RCC 7860 (cell line): Measurements from ENCODE around the gene CNTN4.

Experiments used
- DNase-seq: peaks from one replicate; pipeline ENCODE4 v3.0.0-alpha.2; 2015; ENCODE audit warnings: low spot score
- FAIRE-seq: peaks from 2 replicates; lab custom pipeline; 2012; peaks lifted over from hg19 to GRCh38; lab: Jason Lieb, UNC

Gene CNTN4

DNA sequence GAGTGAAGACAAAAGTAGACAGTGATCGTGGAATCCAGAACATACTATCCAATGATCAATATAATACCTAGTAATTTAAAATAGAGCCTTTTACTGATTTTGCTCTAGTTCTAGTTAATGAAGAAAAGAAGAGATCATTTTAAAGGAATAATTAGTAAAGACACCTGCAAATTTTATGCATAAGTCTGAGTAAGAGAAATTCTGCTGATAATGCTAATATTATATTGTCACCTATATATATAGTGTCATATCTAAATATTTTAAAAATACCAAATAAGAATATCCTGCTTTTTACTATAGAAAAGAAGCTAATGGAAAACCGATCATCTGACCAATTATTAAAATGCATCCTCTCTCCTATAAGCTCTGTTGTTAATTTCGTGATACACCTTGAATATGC lies 152.1 kb downstream of the CNTN4 start:
- DNase-seq (no peak), FAIRE-seq (no peak)

DNA sequence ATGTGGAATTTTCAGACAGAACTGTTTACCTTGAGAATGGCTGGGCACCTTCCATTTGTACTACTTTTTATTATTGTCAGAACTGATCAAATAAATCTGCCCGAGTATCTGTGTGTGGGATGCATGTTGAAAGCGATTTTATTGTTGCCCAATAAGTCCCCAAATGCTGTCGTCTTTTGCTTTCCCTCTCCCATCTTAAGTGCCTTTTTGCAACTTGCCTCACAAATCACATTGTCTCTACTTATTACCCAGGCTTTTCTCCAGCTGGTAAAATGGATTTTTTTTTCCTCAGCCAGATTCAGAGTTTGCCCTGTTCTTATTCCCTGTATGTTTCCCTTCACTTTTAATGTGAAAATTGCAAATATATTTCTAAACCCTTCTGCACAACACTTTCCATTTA lies 163.1 kb downstream of the CNTN4 start:
- FAIRE-seq (no peak), DNase-seq (no peak)

DNA sequence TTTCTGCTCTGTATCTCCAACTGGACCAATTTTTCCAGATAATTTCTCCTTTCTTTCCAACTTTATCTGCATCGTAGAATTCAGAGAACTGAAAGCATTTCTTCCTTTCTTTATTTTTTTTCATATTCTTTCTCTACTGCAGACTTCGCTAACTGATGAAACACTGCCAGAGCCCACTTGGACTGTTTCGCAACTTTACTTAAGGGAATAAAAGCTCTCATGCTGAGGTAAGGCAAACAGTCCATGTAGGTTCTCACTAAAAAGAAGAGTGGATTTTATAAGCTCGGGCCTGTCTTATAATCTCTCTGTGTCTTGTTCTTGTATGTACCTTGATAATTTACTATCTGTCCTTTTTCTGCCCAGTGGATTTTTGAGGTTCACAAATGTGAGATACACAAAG lies 163.5 kb downstream of the CNTN4 start:
- FAIRE-seq (no peak), DNase-seq (no peak)

DNA sequence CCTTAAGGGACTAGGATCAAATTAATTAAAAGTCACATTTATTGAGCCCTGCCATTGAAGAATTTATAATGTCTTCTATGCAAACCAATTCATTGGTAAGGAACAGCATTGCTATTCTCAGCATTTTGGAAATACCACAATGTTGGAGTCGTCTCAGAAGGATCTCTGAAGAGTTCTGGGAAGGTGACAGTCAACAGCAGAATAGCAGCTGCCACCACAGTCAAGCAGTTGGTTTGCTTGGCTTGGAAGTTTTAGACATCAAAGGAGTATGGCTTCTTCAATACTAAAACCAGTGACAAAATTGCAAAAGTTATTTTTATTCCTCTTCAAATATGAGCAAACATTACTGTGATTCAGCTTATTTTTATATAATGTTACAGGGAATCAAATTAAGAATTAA lies 167.9 kb downstream of the CNTN4 start:
- FAIRE-seq, result no peak
- no peak for DNase-seq

DNA sequence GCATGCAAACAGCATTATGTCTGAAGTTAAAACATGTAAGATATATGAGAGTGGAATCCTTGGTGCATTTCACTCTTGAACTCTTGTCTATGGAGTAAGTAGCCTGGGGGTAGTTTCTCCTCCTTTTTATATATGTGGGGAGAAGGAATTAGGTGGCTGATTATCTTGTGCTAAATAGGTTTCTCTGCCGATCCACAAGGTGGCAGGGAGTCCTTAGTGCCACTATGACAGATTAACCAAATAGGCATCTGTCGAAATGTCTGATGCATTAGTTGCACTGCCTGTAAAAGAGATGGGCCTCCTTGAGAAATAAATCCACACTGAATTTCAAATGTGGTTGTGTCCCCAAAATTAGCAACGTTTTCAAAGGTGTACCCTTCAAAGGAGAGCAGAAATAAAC lies 170.1 kb downstream of the CNTN4 start:
- DNase-seq (no peak), FAIRE-seq (no peak)

DNA sequence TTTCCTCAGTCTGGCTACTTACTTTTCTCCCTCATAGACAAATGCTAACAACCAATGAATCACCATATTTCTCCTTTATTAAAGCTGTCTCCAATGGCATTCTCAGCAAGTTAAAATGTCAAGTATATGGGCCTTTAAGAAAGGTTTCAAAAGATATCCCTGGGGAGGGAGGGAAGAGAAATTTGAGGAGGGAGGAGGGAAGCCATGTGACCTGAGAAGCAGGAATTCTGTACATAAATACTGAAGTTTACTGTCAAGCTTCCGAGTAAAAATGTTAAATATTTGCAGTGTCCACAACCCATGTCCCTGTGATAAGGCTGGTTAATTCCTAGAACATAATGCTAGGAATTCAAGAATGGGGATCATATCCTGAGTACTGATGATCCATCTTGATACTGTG lies 175.9 kb downstream of the CNTN4 start:
- no peak for FAIRE-seq
- DNase-seq, result no peak

DNA sequence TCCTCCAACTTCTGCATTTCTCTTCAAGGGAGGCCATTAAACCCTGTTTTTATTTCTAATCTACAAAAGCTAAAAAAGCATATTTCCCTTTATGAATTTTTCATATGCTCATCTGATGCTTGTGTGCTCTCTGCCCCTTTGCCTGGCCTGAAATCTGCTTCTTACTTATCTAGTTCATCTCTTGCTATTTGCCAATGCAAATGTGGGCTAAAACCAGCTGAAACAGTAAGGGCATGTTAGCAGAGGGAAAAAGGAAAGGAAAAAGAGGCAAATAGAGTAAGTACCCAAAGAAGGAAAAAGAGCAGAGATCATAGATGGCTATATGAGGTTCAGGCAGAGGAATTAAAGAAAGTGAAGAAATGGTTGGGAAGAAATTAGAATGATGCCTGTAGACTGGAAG lies 185.2 kb downstream of the CNTN4 start:
- no peak for FAIRE-seq
- no peak for DNase-seq

DNA sequence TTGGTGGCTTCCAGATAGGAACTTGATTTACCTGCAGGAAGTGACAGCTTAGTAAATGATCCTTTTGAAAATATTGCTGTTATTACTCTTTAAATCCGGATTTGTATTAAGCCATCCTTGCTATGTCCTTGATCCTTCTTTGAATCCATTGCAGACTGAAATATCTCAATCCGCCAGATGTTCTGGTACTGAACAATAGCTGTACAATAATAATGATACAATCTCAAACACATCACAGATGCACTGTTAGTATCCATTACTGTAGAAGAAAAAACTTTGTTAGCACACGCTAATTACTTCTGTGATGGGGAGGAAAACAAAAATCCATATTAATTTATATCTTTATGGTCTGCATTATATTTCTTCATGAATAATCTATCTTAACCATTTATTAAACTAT lies 202.3 kb downstream of the CNTN4 start:
- FAIRE-seq (no peak), DNase-seq (no peak)

DNA sequence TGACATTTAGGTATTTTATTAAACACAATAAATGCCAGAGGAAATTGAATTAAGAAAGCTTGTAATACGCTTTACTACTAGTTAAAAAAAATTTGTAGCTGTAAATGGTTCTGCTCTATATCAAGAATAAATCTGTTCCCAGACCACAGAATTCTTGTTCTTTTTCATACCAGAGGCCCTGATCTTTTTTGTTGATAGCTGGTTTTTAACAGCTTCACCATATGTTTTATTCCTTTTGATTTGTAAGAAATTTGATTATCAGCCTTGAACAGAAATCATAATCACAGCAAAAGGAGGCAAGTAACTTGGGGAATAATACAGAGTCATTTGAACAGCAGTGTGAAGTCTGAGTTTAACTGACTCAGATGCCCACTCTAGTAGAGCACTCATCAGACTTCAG lies 202.7 kb downstream of the CNTN4 start:
- DNase-seq, result no peak
- FAIRE-seq, result no peak

DNA sequence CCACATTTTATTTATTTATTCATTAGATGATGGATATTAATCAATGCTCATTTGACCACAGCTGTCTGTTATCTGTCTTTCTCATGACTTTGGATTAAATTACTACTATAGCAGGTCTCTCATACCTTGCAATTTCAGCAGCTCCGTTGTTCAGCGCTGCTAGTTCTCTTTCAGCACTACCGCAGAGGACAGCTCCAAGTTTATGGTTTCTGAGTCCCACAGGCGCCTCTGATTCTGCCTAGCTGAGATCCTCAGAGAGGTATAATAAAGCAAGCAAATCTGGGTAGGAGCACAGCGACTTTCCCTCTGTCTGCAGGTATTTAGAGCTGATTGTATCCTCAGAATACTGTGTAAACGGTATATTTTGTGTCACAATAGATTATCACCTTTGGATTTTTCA lies 204.9 kb downstream of the CNTN4 start:
- FAIRE-seq (no peak), DNase-seq (no peak)

DNA sequence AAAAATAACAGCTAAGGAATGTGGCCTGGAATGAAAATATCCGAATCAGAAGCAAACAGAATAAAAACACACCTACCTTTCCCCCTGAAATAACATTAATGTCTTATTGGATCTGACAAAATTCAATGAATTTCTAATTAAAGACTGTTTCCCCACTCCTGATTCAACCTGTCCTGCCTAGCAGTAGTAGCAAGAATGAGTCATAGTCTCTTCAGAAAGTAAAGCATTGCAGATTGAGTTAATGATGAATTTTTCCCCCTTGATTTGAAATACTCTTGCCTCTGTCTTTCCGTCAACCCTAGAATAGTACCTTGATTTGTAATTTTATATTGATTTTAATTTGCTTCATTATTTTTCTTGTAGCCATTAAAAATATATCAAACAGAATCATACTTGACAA lies 212.4 kb downstream of the CNTN4 start:
- DNase-seq, result no peak
- FAIRE-seq, result no peak

DNA sequence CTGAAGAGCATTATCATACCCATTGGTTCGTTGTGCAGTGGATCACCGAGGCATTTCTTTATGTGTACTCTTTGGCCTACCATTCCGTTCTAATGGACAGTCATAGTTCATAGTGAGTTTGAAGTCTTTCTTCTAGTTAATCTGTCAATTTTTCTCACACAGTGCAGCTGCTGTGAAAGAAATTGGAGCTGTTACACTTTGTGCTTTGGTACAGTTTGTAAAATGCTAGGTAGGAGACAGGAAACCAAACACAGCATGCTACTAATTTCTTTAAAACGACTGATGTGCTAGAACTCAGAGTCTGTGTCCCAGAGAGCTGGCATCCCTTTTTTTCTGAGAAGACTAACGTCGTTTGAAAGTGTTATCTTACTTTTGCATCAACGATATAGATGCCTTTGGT lies 218.9 kb downstream of the CNTN4 start:
- no peak for FAIRE-seq
- DNase-seq, result no peak

DNA sequence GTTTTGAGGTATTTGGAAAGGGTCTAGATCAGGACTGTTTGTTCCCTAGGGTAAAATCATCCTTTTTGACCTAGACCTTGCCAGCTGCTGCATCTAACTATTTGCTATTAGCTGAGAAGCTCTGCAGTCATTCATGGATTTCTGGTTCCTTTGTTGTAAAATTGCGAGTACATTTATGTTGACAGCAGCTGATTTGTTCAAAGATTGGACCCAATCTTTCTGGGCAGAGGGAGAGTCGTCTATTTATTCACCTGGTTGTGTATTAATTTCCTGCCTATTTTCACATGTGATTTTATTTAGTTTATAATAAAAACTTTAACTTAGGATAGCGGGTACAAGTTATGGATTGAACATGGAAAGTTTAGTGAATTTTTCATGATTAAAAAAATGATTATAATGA lies 236.3 kb downstream of the CNTN4 start:
- FAIRE-seq, result no peak
- no peak for DNase-seq

DNA sequence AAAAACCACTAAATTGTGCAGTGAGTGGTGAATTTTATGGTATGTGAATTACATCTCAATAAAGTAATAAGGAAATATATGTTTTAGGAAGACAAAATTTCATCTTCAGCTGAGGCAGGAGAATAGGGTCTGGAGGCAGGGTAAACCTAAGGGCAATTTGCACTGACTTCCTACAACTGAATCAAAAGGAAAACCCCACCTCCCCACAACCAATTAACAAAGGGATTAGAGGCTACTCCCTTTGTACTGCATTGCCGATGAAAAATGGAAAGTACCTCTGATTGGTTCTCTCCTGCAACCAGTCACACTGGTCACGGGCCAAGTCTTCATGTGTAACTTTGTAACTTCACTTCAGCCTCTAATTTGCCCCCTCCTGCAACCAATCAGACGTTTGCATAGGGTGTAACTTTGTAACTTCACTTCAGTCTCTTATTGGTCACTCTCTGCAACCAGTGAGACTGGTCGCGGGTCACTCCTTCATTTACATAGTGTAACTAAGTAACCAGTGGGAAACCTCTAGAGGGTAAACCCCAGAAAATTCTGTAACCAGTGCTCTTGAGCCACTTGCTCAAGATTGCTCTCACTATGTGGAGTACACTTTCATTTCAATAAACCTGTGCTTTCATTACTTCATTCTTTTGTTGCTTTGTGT lies 244.5 kb downstream of the CNTN4 start:
- DNase-seq, result no peak
- no peak for FAIRE-seq

DNA sequence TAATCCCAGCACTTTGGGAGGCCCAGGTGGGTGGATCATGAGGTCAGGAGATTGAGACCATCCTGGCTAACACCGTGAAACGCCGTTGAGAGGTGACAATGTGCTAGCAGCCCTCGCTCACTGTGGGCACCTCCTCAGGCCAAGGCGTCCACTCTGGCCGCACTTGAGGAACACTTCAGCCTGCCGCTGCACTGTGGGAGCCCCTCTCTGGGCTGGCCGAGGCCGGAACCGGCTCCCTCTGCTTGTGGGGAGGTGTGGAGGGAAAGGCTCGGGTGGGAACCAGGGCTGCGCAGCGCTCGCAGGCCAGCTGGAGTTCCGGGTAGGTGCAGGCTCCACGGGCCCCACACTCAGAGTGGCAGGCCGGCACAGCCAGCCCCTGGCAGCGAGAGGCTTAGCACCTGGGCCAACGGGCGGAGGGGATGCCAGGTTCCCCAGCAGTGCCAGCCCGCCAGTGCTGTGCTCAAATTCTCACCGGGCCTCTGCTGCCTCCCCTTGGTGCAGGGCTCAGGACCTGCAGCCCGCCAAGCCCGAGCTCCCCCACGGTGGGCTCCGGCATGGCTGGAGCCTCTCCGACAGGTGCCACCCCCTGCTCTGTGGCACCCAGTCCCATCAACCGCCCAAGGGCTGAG lies 253.6 kb downstream of the CNTN4 start:
- no peak for FAIRE-seq
- no peak for DNase-seq

DNA sequence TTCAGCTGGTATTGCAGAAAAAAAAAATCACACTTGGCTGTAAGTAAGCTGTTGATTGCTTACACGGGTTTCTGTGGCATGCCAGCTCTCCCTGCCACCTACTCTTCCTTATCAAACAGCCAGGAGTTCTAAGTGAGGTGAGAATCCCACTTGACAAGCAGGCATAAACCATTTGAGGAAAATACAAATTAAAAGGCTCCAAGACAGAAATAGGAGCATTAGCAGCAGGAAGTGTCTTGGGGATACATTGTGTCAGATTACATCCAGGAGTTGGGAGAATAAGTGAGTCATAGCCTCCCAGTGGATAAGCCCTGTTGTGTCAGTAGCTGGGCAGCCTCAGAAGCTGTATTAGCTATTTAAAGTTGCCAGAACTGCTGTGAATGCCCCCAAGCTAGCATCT lies 256.0 kb downstream of the CNTN4 start:
- no peak for FAIRE-seq
- DNase-seq, result no peak

DNA sequence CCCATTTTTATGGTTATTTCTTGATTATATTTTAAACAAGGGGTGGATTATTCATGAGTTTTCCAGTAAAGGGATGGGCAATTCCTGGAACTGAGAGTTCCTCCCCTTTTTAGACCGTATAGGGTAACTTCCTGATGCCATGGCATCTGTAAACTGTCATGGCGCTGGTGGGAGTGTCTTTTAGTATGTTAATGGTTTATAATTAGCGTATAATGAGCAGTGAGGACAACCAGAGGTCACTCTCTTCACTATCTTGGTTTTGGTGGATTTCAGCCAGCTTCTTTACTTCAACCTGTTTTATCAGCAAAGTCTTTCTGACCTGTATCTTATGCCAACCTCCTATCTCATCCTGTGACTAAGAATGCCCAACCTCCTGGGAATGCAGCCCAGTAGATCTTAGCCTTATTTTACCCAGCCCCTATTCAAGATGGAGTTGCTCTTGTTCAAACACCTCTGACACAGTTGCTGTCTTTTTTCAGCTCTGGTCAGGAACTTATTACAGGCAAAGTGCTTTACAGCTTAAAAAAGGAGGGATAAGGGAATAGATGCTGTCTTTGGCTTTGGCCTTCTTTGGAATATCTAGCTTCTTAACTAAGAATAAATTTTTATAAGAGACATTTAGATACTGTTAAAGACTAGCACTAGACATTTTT lies 257.8 kb downstream of the CNTN4 start:
- no peak for FAIRE-seq
- no peak for DNase-seq

DNA sequence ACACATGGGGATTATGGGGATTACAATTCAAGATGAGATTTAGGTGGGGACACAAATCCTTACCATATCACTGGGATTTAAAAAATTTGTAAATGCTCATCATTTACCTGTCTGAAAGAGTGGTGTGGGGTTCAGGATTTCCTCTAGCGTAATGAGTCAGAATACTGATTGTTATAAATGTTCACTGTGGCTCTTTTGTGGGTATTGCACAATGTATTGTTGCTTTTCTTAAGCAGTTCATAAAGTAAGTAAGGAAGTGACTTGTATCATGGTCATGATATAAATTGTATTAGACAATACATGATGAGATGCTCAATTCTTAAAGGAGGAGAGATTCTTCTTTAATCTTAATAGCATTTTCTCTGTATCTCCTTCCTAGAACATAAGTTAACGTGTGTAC lies 262.1 kb downstream of the CNTN4 start:
- FAIRE-seq (no peak), DNase-seq (no peak)

DNA sequence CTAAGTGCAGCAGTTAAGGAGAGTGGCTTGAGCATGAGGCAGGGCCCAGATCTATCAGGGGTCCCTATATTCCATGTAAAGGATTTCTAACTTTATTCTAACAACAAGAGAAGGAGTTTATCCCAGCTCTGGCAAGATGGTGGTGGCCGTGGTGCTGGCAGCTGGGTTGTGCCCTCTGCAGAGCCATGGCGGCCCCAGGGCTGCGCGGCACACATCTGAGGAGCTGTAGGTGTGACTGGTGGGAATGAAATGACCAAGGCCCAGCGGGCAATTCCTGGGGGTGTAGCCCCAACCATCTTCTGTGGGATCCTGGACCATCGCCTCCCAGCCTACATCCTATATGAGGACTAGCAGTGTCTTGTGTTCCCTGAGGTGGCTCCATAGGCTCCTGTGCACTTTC lies 263.5 kb downstream of the CNTN4 start:
- DNase-seq, result no peak
- no peak for FAIRE-seq

DNA sequence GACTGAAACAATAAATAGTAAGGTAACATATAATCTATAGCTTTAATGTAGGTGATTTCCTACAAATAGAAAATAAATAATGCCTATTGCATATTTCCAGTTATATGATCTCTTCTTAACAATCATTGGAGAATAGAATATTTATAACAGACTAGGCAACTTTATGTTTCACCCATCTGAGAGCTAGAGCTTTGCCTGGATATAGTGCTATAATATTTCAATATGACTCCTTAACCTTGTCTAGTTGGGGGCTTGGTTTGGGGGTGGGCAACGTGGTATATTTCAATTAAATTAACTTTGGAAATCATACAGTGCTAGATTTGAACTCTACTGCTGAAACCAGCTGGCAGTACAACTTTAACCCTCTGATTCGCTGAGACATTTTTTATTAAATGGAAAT lies 265.2 kb downstream of the CNTN4 start:
- FAIRE-seq, result no peak
- DNase-seq, result no peak

DNA sequence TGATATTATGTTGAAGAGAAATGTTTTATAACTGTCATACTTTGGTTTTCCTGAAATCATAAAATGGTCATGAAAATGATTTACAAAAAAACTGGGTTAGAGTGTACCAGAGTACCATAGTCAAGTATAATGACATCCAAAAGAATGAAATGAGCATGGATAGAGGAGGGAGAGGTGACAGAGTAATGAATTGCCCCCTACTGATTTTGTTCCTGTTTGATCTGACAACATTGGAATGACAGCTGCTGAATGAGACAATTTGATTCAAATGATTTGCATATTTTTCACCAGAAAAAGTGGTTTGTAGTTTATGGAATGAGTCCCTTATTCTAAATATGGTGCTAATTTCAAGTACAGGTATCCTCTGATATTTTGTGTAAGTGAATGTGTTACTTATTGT lies 271.7 kb downstream of the CNTN4 start:
- DNase-seq, result no peak
- FAIRE-seq, result no peak

DNA sequence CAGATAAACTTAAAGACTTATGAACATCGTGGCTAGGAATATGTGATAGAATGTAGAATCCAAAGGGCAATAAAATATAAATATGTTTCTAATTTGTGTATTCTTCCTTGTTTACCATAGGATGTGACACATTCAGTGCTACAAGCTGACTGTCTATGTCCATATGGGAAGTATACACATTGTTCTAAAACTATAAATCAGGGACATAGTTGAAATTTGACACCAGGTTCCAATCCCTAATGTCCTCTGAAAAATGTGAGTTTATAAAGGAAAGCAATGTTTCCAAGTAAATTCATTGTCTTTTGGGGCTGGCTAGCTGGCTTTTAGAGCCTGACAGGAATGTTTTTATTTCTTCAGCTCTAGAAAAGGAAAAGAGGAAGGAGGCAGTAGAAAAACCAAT lies 273.6 kb downstream of the CNTN4 start:
- DNase-seq (no peak), FAIRE-seq (no peak)

DNA sequence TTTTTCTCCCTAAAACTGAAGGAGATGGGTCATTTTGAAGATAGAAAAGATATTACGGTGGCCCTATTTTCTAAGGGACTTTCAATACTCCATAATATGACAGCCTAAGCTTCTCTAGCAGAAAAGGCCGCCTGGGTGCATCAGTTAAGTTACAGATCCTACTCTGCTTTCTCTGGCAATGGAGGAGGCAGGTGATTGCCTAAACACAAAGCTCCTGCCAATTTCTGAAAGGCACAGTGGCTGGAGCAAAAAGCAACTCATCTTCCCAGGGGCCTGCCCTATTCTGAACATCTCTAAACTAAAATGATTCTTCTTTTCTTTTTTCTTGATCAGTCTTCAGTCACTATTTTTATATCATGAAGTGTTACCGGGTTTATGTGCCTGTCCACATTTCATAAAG lies 276.7 kb downstream of the CNTN4 start:
- DNase-seq (no peak), FAIRE-seq (no peak)
